Measurements from ENCODE around the gene CHD5.

DNA sequence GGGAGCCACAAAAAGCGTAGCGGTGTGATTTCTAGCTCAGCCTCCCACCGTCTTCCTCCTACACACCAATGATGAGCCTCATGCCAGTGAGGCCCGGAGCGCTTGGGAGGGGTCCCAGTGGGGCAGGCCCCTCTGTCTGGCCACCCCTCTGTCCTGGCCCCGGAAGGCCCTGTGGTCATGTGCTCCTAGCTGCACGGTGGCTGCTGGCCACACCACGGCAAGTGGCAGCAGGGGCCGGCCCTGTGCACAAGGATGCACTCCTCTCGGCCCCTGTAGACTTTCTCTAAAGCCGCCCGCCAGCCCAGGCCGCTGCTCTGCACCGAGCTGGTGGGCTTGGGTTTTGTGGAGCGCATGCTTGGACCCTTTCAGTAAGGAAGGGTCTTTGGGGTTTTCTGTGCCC is 80.8 kb downstream of the CHD5 start:
- TF ChIP-seq, protein P1, sequence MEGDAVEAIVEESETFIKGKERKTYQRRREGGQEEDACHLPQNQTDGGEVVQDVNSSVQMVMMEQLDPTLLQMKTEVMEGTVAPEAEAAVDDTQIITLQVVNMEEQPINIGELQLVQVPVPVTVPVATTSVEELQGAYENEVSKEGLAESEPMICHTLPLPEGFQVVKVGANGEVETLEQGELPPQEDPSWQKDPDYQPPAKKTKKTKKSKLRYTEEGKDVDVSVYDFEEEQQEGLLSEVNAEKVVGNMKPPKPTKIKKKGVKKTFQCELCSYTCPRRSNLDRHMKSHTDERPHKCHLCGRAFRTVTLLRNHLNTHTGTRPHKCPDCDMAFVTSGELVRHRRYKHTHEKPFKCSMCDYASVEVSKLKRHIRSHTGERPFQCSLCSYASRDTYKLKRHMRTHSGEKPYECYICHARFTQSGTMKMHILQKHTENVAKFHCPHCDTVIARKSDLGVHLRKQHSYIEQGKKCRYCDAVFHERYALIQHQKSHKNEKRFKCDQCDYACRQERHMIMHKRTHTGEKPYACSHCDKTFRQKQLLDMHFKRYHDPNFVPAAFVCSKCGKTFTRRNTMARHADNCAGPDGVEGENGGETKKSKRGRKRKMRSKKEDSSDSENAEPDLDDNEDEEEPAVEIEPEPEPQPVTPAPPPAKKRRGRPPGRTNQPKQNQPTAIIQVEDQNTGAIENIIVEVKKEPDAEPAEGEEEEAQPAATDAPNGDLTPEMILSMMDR (IDR thresholded peaks at IDR 0.05), result no peak
- TF ChIP-seq EP300 (IDR thresholded peaks at IDR 0.05), result no peak
- no peak for TF ChIP-seq POLR2A (IDR thresholded peaks at IDR 0.05)

Measured in tibial nerve (tissue), 4 donors.